ENCODE measurements around the gene SFRP2. TPM values are rescaled to one million over a fixed set of nuclear protein-coding genes. Genes with fewer than 3 reads are reported as not detected.
A peak's percentile ranks its signal among the peaks of the same experiment; 100 is the strongest.

Gene SFRP2
- total RNA-seq, 2 experiments from 2014 or later = not detected

- Histone ChIP-seq H3K36me3 (ENCODE audit: insufficient read depth, low read length) (no peaks in the 10 kb centered on the region), H3K4me3 (ENCODE audit: low read length) (no peak overlapping the region), H3K27ac (ENCODE audit: low read depth in 1 of 2, low read length in 2 of 2) (no peak overlapping the region), H3K4me1 (ENCODE audit: insufficient read depth, low read length) (peaks cover 48% of the 10 kb centered on the region), H3K27me3 (ENCODE audit: control insufficient read depth in 1 of 2, insufficient read depth in 2 of 2, low read length in 2 of 2) (peaks cover 64 to 82% of the 10 kb centered on the region in 2 experiments), H3K9me3 (ENCODE audit: control insufficient read depth in 1 of 2, insufficient read depth in 1 of 2, low read length in 2 of 2) (peaks cover 0 to 42% of the 10 kb centered on the region in 2 experiments)
- peak overlapping the region; percentile 55 for H3K4me3 Mint-ChIP-seq
- no peak overlapping the region for H3K27ac Mint-ChIP-seq
- ATAC-seq (ENCODE audit: poor library complexity) (no peak), DNase-seq (no peak)
- H3K9me3 Mint-ChIP-seq = no peaks in the 10 kb centered on the region
- intact Hi-C loops (cut with DNase I, micrococcal nuclease) = loop anchor here (5.0 to 10.0 kb wide), 6 partner anchors 227 to 835 kb away; no protein-coding TSS in a partner anchor
- no peaks in the 10 kb centered on the region for H3K36me3 Mint-ChIP-seq (ENCODE audit: low read depth)
- CTCF ChIA-PET = no interaction called here
- POLR2A ChIA-PET = no interaction called here
- H3K27me3 Mint-ChIP-seq = peaks cover 96% of the 10 kb centered on the region
- no peak for TF ChIP-seq CTCF (IDR thresholded peaks at IDR 0.05)
- peaks cover 46% of the 10 kb centered on the region for H3K4me1 Mint-ChIP-seq (ENCODE audit: low read depth)
Observed at GRCh38 chr4:153789741-153790499, 1.0 kb upstream of the SFRP2 start.

- H3K9me3 Mint-ChIP-seq = no peaks in the 10 kb centered on the region
- Histone ChIP-seq H3K4me3 (ENCODE audit: low read length) (no peak overlapping the region), H3K9me3 (ENCODE audit: control insufficient read depth in 1 of 2, insufficient read depth in 1 of 2, low read length in 2 of 2) (peaks cover 0 to 42% of the 10 kb centered on the region in 2 experiments), H3K4me1 (ENCODE audit: insufficient read depth, low read length) (peaks cover 48% of the 10 kb centered on the region), H3K36me3 (ENCODE audit: insufficient read depth, low read length) (no peaks in the 10 kb centered on the region), H3K27ac (ENCODE audit: low read depth in 1 of 2, low read length in 2 of 2) (no peak overlapping the region), H3K27me3 (ENCODE audit: control insufficient read depth in 1 of 2, insufficient read depth in 2 of 2, low read length in 2 of 2) (peaks cover 61 to 84% of the 10 kb centered on the region in 2 experiments)
- no peak overlapping the region for H3K4me3 Mint-ChIP-seq
- CTCF ChIA-PET = no interaction called here
- POLR2A ChIA-PET = no interaction called here
- intact Hi-C loops (cut with DNase I, micrococcal nuclease) = loop anchor here (5.0 to 10.0 kb wide), 5 partner anchors 229 to 837 kb away; no protein-coding TSS in a partner anchor
- no peak overlapping the region for H3K27ac Mint-ChIP-seq
- H3K27me3 Mint-ChIP-seq = peaks cover 92% of the 10 kb centered on the region
- H3K36me3 Mint-ChIP-seq (ENCODE audit: low read depth) = no peaks in the 10 kb centered on the region
- peaks cover 41% of the 10 kb centered on the region for H3K4me1 Mint-ChIP-seq (ENCODE audit: low read depth)
- ATAC-seq (ENCODE audit: poor library complexity) (no peak), DNase-seq (no peak)
- TF ChIP-seq CTCF (IDR thresholded peaks at IDR 0.05) = no peak
Observed at GRCh38 chr4:153788051-153788412, 851 bp downstream of the SFRP2 start.

GRCh38 chr4:153787575-153787974 lies 1.3 kb downstream of the SFRP2 start:
- TF ChIP-seq CTCF (IDR thresholded peaks at IDR 0.05) = no peak
- no peaks in the 10 kb centered on the region for H3K36me3 Mint-ChIP-seq (ENCODE audit: low read depth)
- intact Hi-C loops (cut with DNase I, micrococcal nuclease) = loop anchor here (5.0 to 10.0 kb wide), 5 partner anchors 230 to 837 kb away; no protein-coding TSS in a partner anchor
- ChIA-PET POLR2A (interaction anchor here (1.0 kb wide), 1 partner anchor 9 kb away, joined by 3 read pairs; no protein-coding TSS in a partner anchor), CTCF (no interaction called here)
- ATAC-seq (ENCODE audit: poor library complexity) (no peak), DNase-seq (no peak)
- Histone ChIP-seq H3K9me3 (ENCODE audit: control insufficient read depth in 1 of 2, insufficient read depth in 1 of 2, low read length in 2 of 2) (peaks cover 0 to 37% of the 10 kb centered on the region in 2 experiments), H3K27me3 (ENCODE audit: control insufficient read depth in 1 of 2, insufficient read depth in 2 of 2, low read length in 2 of 2) (peaks cover 57 to 79% of the 10 kb centered on the region in 2 experiments), H3K36me3 (ENCODE audit: insufficient read depth, low read length) (no peaks in the 10 kb centered on the region), H3K4me1 (ENCODE audit: insufficient read depth, low read length) (peaks cover 44% of the 10 kb centered on the region), H3K4me3 (ENCODE audit: low read length) (no peak overlapping the region), H3K27ac (ENCODE audit: low read depth in 1 of 2, low read length in 2 of 2) (no peak overlapping the region)
- H3K4me3 Mint-ChIP-seq = no peak overlapping the region
- no peak overlapping the region for H3K27ac Mint-ChIP-seq
- peaks cover 92% of the 10 kb centered on the region for H3K27me3 Mint-ChIP-seq
- H3K4me1 Mint-ChIP-seq (ENCODE audit: low read depth) = peaks cover 37% of the 10 kb centered on the region
- no peaks in the 10 kb centered on the region for H3K9me3 Mint-ChIP-seq

All from CD4-positive, alpha-beta T cell (primary cell).